HG03280 (cell line): ENCODE results near the gene FDCSP.
"Not testable (repeated sequence)": the region's sequence is repeated elsewhere in the genome, so short reads cannot be mapped to it uniquely, and the experiment has no call there.

Experiments used
- ATAC-seq: cut with Tn5 transposase; IDR thresholded peaks from one replicate; pipeline ENCODE4 v1.9.1; 2021; ENCODE audit warnings: mild to moderate bottlenecking, moderate library complexity; ENCODE audit not compliant: unreplicated experiment

The FDCSP gene

DNA sequence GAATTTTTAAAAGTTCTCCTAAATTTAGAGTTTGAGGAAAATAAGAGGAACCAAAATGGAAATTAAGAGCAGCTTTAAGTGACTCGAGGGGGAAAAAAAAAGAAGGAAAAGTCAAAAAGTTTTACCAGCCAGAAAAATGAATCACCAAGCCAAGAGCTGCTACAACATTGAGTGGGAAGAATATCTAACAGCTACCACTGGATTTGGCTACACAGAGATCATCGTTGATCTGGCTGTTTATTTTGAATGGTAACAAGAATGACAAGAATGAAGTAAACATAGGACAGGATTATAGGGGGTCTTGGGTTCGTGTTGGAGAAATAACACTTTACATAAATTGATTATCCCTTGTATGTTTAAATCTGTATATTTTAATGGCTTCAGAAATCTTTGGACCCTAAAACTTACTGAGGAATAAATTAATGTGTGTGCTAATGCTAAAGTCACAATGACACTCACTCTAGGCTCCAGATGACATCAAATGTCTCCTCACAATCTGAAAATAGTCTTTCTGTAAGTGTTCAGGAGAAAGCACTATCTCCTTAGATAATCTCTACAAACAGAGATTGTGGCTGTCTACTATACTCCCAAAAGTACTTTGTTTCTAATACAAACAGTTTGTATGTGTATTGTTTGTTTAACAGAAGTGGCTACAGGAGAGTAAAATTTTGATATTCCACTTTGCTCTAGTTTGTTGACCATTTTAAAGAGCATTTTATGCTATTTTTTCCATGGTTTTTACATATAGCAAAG lies 13.4 kb downstream of the FDCSP start:
- ATAC-seq: no peak

DNA sequence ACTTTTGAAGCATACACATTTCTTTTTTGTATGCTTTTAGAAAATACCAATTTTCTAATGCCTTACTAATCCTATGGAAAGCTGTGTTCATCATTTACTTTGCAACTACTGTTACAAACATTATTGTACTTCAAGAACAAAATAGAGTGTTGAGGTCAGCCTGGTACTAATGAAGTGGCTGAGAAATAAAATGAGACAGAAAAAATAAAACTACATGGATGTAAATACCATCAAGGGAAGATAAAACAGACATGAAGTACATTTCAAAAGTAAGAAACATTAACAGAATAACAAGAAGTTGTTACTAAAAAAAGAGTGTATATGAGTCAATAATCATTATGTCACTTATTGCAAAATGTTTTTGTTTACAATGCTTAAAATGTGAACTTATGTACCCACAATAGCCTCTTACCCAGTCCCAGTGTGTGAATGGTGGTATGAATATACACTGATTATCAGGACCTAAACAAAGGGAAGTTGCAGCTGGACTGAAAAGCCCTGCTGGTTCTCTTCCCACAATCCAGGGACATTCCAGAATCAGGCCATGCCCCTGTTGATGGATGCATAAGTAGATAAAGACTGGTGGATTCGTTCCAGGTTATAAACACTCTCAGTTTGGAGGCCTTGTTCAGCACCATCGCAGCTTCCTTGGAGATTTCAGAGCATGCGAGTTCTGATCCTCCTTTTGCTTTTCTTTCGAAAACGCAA lies 14.1 kb downstream of the FDCSP start:
- ATAC-seq: no peak

GRCh38 chr4:70242297-70242696 lies 16.4 kb downstream of the FDCSP start, which contains the start of gene CSN3:
Gene CSN3, plus strand, starts transcription at chr4:70242597. Its CDS starts 2,223 bp downstream, at chr4:70244820.
- not testable (repeated sequence) for ATAC-seq

DNA sequence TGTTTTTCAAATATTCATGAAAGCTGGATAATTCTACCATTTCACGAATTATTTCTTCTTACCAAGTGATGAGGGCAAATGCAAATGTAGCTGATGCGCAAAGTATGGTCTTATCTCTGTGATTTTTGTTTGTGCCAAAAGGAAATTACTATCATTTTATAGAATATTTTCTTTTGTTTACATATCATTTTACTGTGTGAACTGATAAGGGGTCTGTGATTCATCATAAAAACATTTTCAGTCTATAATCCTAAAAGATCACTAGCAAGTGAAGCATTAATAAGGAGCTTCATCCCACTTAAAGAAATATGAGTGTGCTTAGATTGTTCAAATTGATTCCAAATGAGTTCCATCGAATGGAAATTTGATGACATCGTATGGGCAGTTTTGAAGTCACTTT lies 17.2 kb downstream of the FDCSP start:
- ATAC-seq: no peak

- no peak for ATAC-seq
Observed at GRCh38 chr4:70251250-70251944, 25.5 kb downstream of the FDCSP start.

GRCh38 chr4:70251945-70252277 lies 26.0 kb downstream of the FDCSP start:
- no peak for ATAC-seq

- ATAC-seq: no peak
Observed at GRCh38 chr4:70269674-70270073, 43.8 kb downstream of the FDCSP start.

DNA sequence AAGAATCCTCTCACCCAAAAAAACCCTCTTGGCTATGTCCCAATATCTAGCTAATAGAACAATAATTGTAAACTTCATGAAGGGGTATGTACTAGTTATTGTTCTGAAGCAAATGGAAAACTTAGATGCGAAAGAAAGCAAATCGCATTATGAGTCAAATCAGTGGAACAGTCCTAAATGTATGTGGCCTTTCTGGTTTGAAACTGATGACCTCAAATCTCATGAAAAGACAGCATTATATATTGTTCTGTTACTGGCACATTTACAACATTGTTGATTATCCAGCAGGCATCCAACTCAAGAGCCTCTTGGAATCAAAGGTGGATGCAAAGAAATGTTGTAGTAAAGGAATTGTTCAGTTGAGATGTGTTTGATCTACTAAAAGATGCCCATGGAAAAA lies 51.2 kb downstream of the FDCSP start:
- no peak for ATAC-seq

DNA sequence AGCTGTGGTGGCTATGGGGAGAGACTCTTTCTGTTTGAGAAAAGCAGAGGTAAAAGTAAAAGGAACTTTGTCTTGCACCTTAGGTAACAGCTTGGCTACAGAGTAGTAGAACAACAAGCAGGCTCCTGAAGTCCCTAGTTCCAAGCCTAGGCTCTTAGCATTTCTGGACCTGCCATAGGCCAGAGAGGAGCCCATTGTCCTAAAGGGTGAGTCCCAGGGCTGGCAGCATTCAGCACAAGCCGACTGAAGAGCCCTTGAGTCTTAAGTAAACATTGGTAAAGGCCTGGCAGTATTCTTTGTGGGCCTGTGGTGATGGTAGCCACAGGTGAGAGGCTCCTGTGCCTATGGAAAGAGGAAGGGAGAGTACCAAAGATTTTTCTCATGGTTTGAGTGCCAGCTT lies 54.6 kb downstream of the FDCSP start:
- no peak for ATAC-seq
